ENCODE measurements around the gene NUP107.

DNA sequence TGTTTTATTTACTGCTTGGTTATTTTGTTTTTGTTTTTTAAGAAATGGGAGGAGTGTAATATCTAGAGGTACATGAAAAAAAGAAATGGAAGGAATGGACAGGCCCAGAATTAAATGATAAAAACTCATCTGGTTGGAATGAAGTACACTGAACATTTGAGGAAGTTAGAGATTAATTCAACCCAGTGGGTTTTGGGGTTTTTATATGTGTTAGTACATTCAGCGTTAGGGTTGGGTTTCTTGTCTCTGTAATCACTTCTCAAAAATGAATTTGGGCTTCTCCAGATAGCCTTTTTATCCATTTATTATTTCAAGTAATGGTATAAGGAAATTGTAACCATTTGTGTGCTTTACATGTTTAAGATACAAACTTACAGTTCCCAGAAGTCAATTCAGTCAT, 19.5 kb upstream of the NUP107 start:
- TF ChIP-seq POLR2AphosphoS5 (IDR thresholded peaks at IDR 0.05; ENCODE audit: low read depth), result no peak
- TF ChIP-seq, protein P1, sequence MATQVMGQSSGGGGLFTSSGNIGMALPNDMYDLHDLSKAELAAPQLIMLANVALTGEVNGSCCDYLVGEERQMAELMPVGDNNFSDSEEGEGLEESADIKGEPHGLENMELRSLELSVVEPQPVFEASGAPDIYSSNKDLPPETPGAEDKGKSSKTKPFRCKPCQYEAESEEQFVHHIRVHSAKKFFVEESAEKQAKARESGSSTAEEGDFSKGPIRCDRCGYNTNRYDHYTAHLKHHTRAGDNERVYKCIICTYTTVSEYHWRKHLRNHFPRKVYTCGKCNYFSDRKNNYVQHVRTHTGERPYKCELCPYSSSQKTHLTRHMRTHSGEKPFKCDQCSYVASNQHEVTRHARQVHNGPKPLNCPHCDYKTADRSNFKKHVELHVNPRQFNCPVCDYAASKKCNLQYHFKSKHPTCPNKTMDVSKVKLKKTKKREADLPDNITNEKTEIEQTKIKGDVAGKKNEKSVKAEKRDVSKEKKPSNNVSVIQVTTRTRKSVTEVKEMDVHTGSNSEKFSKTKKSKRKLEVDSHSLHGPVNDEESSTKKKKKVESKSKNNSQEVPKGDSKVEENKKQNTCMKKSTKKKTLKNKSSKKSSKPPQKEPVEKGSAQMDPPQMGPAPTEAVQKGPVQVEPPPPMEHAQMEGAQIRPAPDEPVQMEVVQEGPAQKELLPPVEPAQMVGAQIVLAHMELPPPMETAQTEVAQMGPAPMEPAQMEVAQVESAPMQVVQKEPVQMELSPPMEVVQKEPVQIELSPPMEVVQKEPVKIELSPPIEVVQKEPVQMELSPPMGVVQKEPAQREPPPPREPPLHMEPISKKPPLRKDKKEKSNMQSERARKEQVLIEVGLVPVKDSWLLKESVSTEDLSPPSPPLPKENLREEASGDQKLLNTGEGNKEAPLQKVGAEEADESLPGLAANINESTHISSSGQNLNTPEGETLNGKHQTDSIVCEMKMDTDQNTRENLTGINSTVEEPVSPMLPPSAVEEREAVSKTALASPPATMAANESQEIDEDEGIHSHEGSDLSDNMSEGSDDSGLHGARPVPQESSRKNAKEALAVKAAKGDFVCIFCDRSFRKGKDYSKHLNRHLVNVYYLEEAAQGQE (IDR thresholded peaks at IDR 0.05; ENCODE audit: insufficient replicate concordance, low read depth), result no peak
